ENCODE data around the gene C1GALT1C1L.
A peak's percentile ranks its signal among the peaks of the same experiment; 100 is the strongest.
"Not testable (repeated sequence)": the region's sequence is repeated elsewhere in the genome, so short reads cannot be mapped to it uniquely, and the experiment has no call there.

Gene C1GALT1C1L

DNA sequence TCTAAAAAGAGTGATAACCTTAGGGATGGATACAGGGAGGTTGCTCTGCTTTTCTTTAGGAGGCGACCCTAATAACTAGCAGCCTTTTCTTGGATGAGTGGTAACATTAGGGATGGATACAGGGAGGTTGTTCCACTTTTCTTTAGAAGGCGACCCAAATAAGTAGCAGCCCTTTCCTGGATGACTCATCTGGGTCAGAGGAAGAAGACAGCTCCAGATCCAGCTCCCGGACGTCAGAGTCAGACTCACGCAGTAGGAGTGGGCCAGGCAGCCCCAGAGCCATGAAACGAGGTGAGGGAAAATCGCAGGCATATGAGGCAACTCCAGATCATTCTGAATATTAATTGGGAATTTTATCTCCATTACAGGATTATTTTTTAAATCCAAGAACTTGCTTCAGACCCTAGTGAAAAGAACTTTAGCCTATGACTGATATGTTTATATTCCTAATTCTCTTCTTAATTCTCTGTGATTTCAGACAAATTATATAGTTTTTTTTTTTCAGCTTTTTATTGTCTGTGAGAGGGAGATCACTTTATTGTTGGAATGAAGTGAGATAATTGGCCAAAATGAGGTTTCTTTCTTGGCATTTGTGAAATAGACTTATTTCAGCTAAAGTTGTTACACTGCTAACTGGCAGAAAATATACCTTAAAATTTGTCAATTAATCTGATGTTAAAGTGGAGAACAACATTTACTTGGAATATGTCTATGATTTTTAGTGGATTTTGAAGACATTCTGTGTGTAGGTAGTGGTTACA is 31.2 kb upstream of the C1GALT1C1L start:
- Histone ChIP-seq H3K27ac (ENCODE audit: low read depth, low read length) (no peak overlapping the region), H3K4me3 (ENCODE audit: low read depth, low read length) (no peak overlapping the region), H3K9me3 (ENCODE audit: control insufficient read depth, insufficient read depth, low read length) (no peaks in the 10 kb centered on the region), H3K27me3 (ENCODE audit: control insufficient read depth, insufficient read depth, low read length) (no peaks in the 10 kb centered on the region), H3K4me1 (ENCODE audit: control insufficient read depth, insufficient read depth, low read length) (no peaks in the 10 kb centered on the region), H3K36me3 (ENCODE audit: control insufficient read depth, insufficient read depth, low read length) (no peaks in the 10 kb centered on the region), H3K9ac (ENCODE audit: low read depth, low read length) (no peak overlapping the region)

DNA sequence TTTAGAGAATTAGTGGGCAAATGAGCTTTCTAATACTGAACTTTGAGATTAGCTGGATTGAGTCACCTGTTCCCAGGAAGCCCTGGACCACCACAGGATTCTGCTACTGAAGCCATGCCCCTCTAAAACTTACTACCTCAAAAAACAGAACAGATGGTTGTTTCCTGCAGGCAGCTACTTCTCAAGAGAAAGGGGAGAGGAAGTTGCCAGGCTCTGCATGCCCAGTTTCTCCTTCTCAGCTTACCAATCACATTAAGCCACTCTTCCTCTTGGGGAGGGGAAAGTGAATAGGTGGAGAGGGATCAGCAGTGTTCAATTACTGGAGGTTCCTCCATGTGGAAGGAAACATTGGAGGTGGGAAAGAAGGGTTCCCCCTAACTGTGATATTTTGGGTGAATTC is 24.9 kb upstream of the C1GALT1C1L start:
- no peaks in the 10 kb centered on the region for H3K4me1 ChIP-seq (ENCODE audit: control insufficient read depth, insufficient read depth, low read length)
- no peaks in the 10 kb centered on the region for H3K9me3 ChIP-seq (ENCODE audit: control insufficient read depth, insufficient read depth, low read length)
- H3K4me3 ChIP-seq (ENCODE audit: low read depth, low read length) = no peak overlapping the region
- H3K36me3 ChIP-seq (ENCODE audit: control insufficient read depth, insufficient read depth, low read length) = no peaks in the 10 kb centered on the region
- H3K9ac ChIP-seq (ENCODE audit: low read depth, low read length) = no peak overlapping the region
- H3K27me3 ChIP-seq (ENCODE audit: control insufficient read depth, insufficient read depth, low read length) = no peaks in the 10 kb centered on the region
- no peak overlapping the region for H3K27ac ChIP-seq (ENCODE audit: low read depth, low read length)

DNA sequence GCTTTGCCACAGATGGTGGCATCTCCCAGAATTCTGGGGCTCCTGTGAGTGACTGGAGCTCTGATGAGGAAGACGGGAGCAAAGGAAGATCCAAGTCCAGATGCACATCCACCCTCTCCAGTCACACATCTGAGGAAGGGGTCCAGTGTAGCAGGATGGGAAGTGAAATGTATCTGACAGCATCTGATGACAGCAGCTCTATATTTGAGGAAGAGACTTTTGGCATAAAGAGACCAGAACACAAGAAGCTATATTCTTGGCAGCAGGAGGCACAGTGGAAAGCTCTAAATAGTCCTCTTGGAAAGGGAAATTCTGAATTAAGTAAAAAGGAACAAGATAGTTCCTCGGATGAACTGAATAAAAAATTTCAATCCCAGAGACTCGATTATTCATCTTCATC is 23.5 kb upstream of the C1GALT1C1L start:
- Histone ChIP-seq H3K4me1 (ENCODE audit: control insufficient read depth, insufficient read depth, low read length) (no peaks in the 10 kb centered on the region), H3K4me3 (ENCODE audit: low read depth, low read length) (no peak overlapping the region), H3K36me3 (ENCODE audit: control insufficient read depth, insufficient read depth, low read length) (no peaks in the 10 kb centered on the region), H3K9ac (ENCODE audit: low read depth, low read length) (no peak overlapping the region), H3K9me3 (ENCODE audit: control insufficient read depth, insufficient read depth, low read length) (no peaks in the 10 kb centered on the region), H3K27me3 (ENCODE audit: control insufficient read depth, insufficient read depth, low read length) (no peaks in the 10 kb centered on the region), H3K27ac (ENCODE audit: low read depth, low read length) (no peak overlapping the region)

GRCh38 chr2:43698140-43698539 is 21.9 kb upstream of the C1GALT1C1L start:
- not testable (repeated sequence) for H3K36me3 ChIP-seq (ENCODE audit: control insufficient read depth, insufficient read depth, low read length); H3K4me3 ChIP-seq (ENCODE audit: low read depth, low read length); H3K4me1 ChIP-seq (ENCODE audit: control insufficient read depth, insufficient read depth, low read length); H3K9ac ChIP-seq (ENCODE audit: low read depth, low read length); H3K27ac ChIP-seq (ENCODE audit: low read depth, low read length); H3K27me3 ChIP-seq (ENCODE audit: control insufficient read depth, insufficient read depth, low read length); H3K9me3 ChIP-seq (ENCODE audit: control insufficient read depth, insufficient read depth, low read length)

GRCh38 chr2:43692428-43692994 is 16.3 kb upstream of the C1GALT1C1L start:
- no peak overlapping the region for H3K4me3 ChIP-seq (ENCODE audit: low read depth, low read length)
- H3K4me1 ChIP-seq (ENCODE audit: control insufficient read depth, insufficient read depth, low read length) = no peaks in the 10 kb centered on the region
- no peaks in the 10 kb centered on the region for H3K9me3 ChIP-seq (ENCODE audit: control insufficient read depth, insufficient read depth, low read length)
- no peaks in the 10 kb centered on the region for H3K36me3 ChIP-seq (ENCODE audit: control insufficient read depth, insufficient read depth, low read length)
- H3K27me3 ChIP-seq (ENCODE audit: control insufficient read depth, insufficient read depth, low read length) = no peaks in the 10 kb centered on the region
- H3K9ac ChIP-seq (ENCODE audit: low read depth, low read length) = no peak overlapping the region
- no peak overlapping the region for H3K27ac ChIP-seq (ENCODE audit: low read depth, low read length)

- H3K9me3 ChIP-seq (ENCODE audit: control insufficient read depth, insufficient read depth, low read length) = no peaks in the 10 kb centered on the region
- H3K9ac ChIP-seq (ENCODE audit: low read depth, low read length) = no peak overlapping the region
- no peak overlapping the region for H3K4me3 ChIP-seq (ENCODE audit: low read depth, low read length)
- no peaks in the 10 kb centered on the region for H3K27me3 ChIP-seq (ENCODE audit: control insufficient read depth, insufficient read depth, low read length)
- no peaks in the 10 kb centered on the region for H3K36me3 ChIP-seq (ENCODE audit: control insufficient read depth, insufficient read depth, low read length)
- no peak overlapping the region for H3K27ac ChIP-seq (ENCODE audit: low read depth, low read length)
- no peaks in the 10 kb centered on the region for H3K4me1 ChIP-seq (ENCODE audit: control insufficient read depth, insufficient read depth, low read length)
These were observed 13.8 kb upstream of the C1GALT1C1L start for GRCh38 chr2:43689999-43690398.

GRCh38 chr2:43685357-43685756 is 9.1 kb upstream of the C1GALT1C1L start:
- no peaks in the 10 kb centered on the region for H3K36me3 ChIP-seq (ENCODE audit: control insufficient read depth, insufficient read depth, low read length)
- H3K27ac ChIP-seq (ENCODE audit: low read depth, low read length) = no peak overlapping the region
- no peaks in the 10 kb centered on the region for H3K27me3 ChIP-seq (ENCODE audit: control insufficient read depth, insufficient read depth, low read length)
- no peak overlapping the region for H3K4me3 ChIP-seq (ENCODE audit: low read depth, low read length)
- no peak overlapping the region for H3K9ac ChIP-seq (ENCODE audit: low read depth, low read length)
- H3K4me1 ChIP-seq (ENCODE audit: control insufficient read depth, insufficient read depth, low read length) = no peaks in the 10 kb centered on the region
- H3K9me3 ChIP-seq (ENCODE audit: control insufficient read depth, insufficient read depth, low read length) = no peaks in the 10 kb centered on the region

- not testable (repeated sequence) for H3K9ac ChIP-seq (ENCODE audit: low read depth, low read length); H3K36me3 ChIP-seq (ENCODE audit: control insufficient read depth, insufficient read depth, low read length); H3K4me1 ChIP-seq (ENCODE audit: control insufficient read depth, insufficient read depth, low read length); H3K27me3 ChIP-seq (ENCODE audit: control insufficient read depth, insufficient read depth, low read length); H3K27ac ChIP-seq (ENCODE audit: low read depth, low read length); H3K4me3 ChIP-seq (ENCODE audit: low read depth, low read length); H3K9me3 ChIP-seq (ENCODE audit: control insufficient read depth, insufficient read depth, low read length)
These were observed 1.6 kb upstream of the C1GALT1C1L start for GRCh38 chr2:43677783-43678182.

DNA sequence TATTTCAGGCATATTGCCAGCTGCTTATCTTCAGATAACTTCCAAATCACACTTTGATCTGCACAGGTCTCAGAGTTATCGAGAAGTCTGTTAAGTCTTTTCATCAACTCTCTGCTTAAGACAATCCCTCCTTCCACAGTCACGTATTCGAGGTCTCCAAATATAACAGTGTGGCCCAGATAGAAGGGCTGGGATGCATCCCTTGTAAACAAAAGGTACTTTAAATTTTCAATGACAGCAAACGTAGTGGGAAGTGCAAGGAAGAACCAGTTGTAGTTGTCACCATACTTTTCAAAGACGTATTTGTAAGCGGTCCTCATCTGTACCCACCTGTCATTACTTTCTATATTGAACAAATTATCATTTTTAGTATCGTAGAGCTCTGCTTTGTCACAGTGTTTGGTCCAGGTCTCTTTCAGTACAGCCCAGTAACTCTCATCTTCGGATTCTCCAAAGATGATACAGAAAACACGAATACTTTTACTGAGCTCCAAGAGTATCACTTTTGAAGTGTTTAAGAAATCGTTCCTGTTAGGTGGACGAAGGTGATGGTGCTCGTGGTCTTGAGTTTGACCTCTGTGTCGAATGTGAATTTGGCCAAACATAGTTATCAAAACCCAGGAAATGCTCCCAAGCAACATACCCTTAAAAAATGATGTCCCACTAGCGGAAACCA is 445 bp downstream of the C1GALT1C1L start:
- H3K4me1 ChIP-seq (ENCODE audit: control insufficient read depth, insufficient read depth, low read length) = no peaks in the 10 kb centered on the region
- H3K36me3 ChIP-seq (ENCODE audit: control insufficient read depth, insufficient read depth, low read length) = no peaks in the 10 kb centered on the region
- H3K9me3 ChIP-seq (ENCODE audit: control insufficient read depth, insufficient read depth, low read length) = no peaks in the 10 kb centered on the region
- H3K27ac ChIP-seq (ENCODE audit: low read depth, low read length) = no peak overlapping the region
- no peaks in the 10 kb centered on the region for H3K27me3 ChIP-seq (ENCODE audit: control insufficient read depth, insufficient read depth, low read length)
- peak overlapping the region; percentile 59 for H3K4me3 ChIP-seq (ENCODE audit: low read depth, low read length)
- H3K9ac ChIP-seq (ENCODE audit: low read depth, low read length) = no peak overlapping the region

DNA sequence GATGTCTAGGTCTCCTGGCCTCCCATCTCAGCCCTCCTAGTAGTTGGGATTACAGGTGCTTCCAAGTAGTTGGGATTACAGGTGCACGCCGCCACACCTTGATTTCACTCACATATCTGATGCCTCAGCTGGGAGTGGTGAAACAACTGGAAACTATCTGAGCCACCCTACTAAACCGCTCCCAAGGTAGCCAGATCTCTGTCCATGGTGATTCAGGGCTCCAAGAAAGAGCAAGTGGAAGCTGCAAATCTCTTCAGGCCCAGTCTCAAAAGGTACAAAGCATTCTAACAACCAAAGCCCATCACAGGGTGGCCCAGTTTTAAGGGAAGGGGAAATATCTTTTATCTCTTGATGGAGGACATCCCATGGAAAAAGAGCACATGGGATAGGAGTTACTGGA is 19.0 kb downstream of the C1GALT1C1L start:
- no peaks in the 10 kb centered on the region for H3K4me1 ChIP-seq (ENCODE audit: control insufficient read depth, insufficient read depth, low read length)
- no peak overlapping the region for H3K27ac ChIP-seq (ENCODE audit: low read depth, low read length)
- no peaks in the 10 kb centered on the region for H3K9me3 ChIP-seq (ENCODE audit: control insufficient read depth, insufficient read depth, low read length)
- no peak overlapping the region for H3K9ac ChIP-seq (ENCODE audit: low read depth, low read length)
- no peaks in the 10 kb centered on the region for H3K27me3 ChIP-seq (ENCODE audit: control insufficient read depth, insufficient read depth, low read length)
- no peaks in the 10 kb centered on the region for H3K36me3 ChIP-seq (ENCODE audit: control insufficient read depth, insufficient read depth, low read length)
- no peak overlapping the region for H3K4me3 ChIP-seq (ENCODE audit: low read depth, low read length)

DNA sequence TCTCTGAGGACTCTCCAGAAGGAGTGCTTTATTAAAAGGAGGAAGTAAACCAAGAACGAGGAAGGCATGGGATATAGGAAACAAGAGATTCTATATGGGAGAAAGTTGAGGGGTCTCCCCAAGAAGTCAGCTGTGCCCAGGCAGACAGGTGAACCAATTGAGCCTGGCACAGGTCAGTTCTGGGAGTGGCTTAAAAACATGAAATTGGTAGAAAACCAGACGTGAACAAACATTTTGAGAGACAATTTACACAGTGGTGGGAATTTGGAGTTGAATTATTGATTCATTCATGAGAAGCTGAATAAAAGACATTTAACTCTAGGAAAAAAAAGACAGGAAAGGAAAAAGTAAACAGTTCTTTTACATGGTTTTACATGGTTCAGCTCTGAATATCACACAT is 22.7 kb downstream of the C1GALT1C1L start:
- Histone ChIP-seq H3K4me3 (ENCODE audit: low read depth, low read length) (no peak overlapping the region), H3K27ac (ENCODE audit: low read depth, low read length) (no peak overlapping the region), H3K9me3 (ENCODE audit: control insufficient read depth, insufficient read depth, low read length) (no peaks in the 10 kb centered on the region), H3K36me3 (ENCODE audit: control insufficient read depth, insufficient read depth, low read length) (no peaks in the 10 kb centered on the region), H3K4me1 (ENCODE audit: control insufficient read depth, insufficient read depth, low read length) (no peaks in the 10 kb centered on the region), H3K27me3 (ENCODE audit: control insufficient read depth, insufficient read depth, low read length) (no peaks in the 10 kb centered on the region), H3K9ac (ENCODE audit: low read depth, low read length) (no peak overlapping the region)

Data from HUES48 (cell line).